Stimulated activated CD4-positive, alpha-beta T cell treated with anti-CD3 and anti-CD28 coated beads, TNF-alpha, amount 100 ng/mL, for 24 hours (primary cell): ENCODE results near the gene YTHDF1.

Source experiments
- DNase-seq, 3 experiments: peaks; one replicate each; pipeline ENCODE4 v3.0.0-alpha.2; 2020; ENCODE audit warnings: low read depth in 3 of 3

YTHDF1 gene

GRCh38 chr20:63248835-63249591 lies 33.1 kb upstream of the YTHDF1 start:
- no peak for DNase-seq

GRCh38 chr20:63247671-63248228 lies 31.8 kb upstream of the YTHDF1 start:
- DNase-seq = no peak

GRCh38 chr20:63246490-63247288 lies 30.8 kb upstream of the YTHDF1 start:
- DNase-seq = no peak

- DNase-seq = no peak
Measured at GRCh38 chr20:63244468-63244867, 28.5 kb upstream of the YTHDF1 start.

GRCh38 chr20:63243604-63244247 lies 27.8 kb upstream of the YTHDF1 start:
- DNase-seq = no peak

- no peak for DNase-seq
Measured at GRCh38 chr20:63242736-63243135, 26.8 kb upstream of the YTHDF1 start.

- DNase-seq = no peak
Measured at GRCh38 chr20:63241272-63241671, 25.3 kb upstream of the YTHDF1 start.

- no peak for DNase-seq
Measured at GRCh38 chr20:63240004-63240403, 24.1 kb upstream of the YTHDF1 start.

GRCh38 chr20:63239431-63239830 lies 23.5 kb upstream of the YTHDF1 start:
- no peak for DNase-seq

GRCh38 chr20:63238514-63239125 lies 22.7 kb upstream of the YTHDF1 start:
- DNase-seq = no peak

- no peak for DNase-seq
Measured at GRCh38 chr20:63238031-63238430, 22.1 kb upstream of the YTHDF1 start.

- DNase-seq = no peak
Measured at GRCh38 chr20:63236116-63236837, 20.3 kb upstream of the YTHDF1 start.

GRCh38 chr20:63235399-63235983 lies 19.6 kb upstream of the YTHDF1 start, which contains the start of gene BIRC7:
Gene BIRC7 (plus strand): TSS chr20:63235905. CDS start chr20:63236097, 192 bp downstream.
- no peak for DNase-seq

- peak in 1 of 3 experiments; percentile 20 for DNase-seq
Measured at GRCh38 chr20:63234693-63235398, 18.9 kb upstream of the YTHDF1 start.

- DNase-seq = no peak
Measured at GRCh38 chr20:63233924-63234323, 18.0 kb upstream of the YTHDF1 start.

GRCh38 chr20:63233061-63233344 lies 17.1 kb upstream of the YTHDF1 start:
- DNase-seq = no peak

- DNase-seq = no peak
Measured at GRCh38 chr20:63232235-63233060, 16.5 kb upstream of the YTHDF1 start.

GRCh38 chr20:63230800-63231268 lies 14.9 kb upstream of the YTHDF1 start:
- no peak for DNase-seq

GRCh38 chr20:63228806-63229205 lies 12.9 kb upstream of the YTHDF1 start:
- DNase-seq = no peak
